OCI-LY3 (cell line): ENCODE data around the gene MEOX1.

Source experiments
- H2AFZ ChIP-seq: fragments of 200-600, 300-600 bp; shearing (Covaris generic); 2 replicates; pipeline ENCODE4 v1.6.0; 2014; ENCODE audit warnings: antibody characterized with exemption, low read depth, low read length
- H3K27ac ChIP-seq: fragments of 200-600, 300-600 bp; sonication (generic); 2 replicates; pipeline ENCODE4 v1.5.1; 2014; ENCODE audit warnings: mild to moderate bottlenecking, low read length, moderate library complexity, mixed read lengths
- H3K27me3 ChIP-seq: fragments of 200-600, 300-600 bp; sonication (generic); 2 replicates; pipeline ENCODE4 v1.6.1; 2014; ENCODE audit warnings: low read depth, low read length, mixed read lengths
- H3K36me3 ChIP-seq: fragments of 200-600, 300-600 bp; sonication (generic); replicated peaks from 2 replicates; pipeline ENCODE3; 2014; ENCODE audit warnings: low read depth, low read length, mixed read lengths
- H3K4me1 ChIP-seq: fragments of 300-600, 200-600 bp; sonication (generic); 2 replicates; pipeline ENCODE4 v1.6.1; 2014; ENCODE audit warnings: low read length, mixed read lengths
- H3K4me2 ChIP-seq: fragments of 200-600, 300-600 bp; sonication (generic); 2 replicates; pipeline ENCODE4 v1.6.1; 2014; ENCODE audit warnings: low read length, mixed read lengths
- H3K4me3 ChIP-seq: fragments of 300-600, 200-600 bp; sonication (generic); 2 replicates; pipeline ENCODE4 v1.5.1; 2014; ENCODE audit warnings: antibody characterized with exemption, mild to moderate bottlenecking, low read length, moderate library complexity
- H3K79me2 ChIP-seq: fragments of 300-600, 200-600 bp; shearing (Covaris generic); 2 replicates; pipeline ENCODE4 v1.6.1; 2014; ENCODE audit warnings: mild to moderate bottlenecking, low read length, mixed read lengths
- H3K9ac ChIP-seq: fragments of 300-600, 200-600 bp; shearing (Covaris generic); 2 replicates; pipeline ENCODE4 v1.6.0; 2014; ENCODE audit warnings: mild to moderate bottlenecking, low read length, moderate library complexity
- H3K9me3 ChIP-seq: fragments of 200-600, 300-600 bp; shearing (Covaris generic); 2 replicates; pipeline ENCODE4 v1.6.1; 2014; ENCODE audit warnings: low read length, mixed read lengths; ENCODE audit not compliant: insufficient read depth
- H4K20me1 ChIP-seq: fragments of 200-600, 300-600 bp; sonication (generic); 2 replicates; pipeline ENCODE4 v1.6.1; 2016; ENCODE audit warnings: low read length, mixed read lengths; ENCODE audit not compliant: insufficient read depth
- EZH2phosphoT487 ChIP-seq: fragments of 200-600 bp; shearing (Covaris generic); IDR thresholded peaks from 2 replicates; pipeline ENCODE4 v1.6.1; 2018; ENCODE audit warnings: antibody characterized with exemption, mixed run types, low read depth
- TF ChIP-seq, protein P1 (sequence below): fragments of 200-600, 300-600 bp; sonication (generic); IDR thresholded peaks from 2 replicates; pipeline ENCODE4 v1.5.1; 2014; ENCODE audit warnings: antibody characterized with exemption, low read length, low read depth

MEOX1 gene

DNA sequence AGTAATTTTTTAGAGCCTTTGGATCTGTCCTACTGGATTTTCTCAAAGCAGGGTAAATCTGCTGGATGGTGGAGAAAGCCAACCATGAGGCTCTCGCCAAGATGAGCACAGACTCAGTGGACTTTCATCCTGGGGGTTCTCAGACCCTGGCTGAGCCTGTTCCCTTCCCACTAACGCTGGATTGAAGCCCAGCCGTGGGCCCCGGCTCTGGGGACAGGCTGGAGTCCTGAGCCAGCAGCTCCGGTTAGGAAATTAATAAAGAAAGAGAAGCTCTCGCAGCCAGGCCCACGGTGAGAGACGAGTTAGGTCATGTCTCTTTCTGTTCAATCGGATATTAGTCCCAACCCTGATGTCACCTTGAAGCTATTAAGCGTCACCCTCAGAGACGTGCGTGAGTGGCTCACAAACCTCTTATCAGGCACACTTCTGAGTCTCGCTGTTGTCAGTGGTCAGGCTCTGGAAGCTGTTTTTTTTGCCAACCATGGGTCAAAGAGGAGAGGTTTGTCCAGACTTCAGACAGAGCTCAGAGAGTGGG is 27.1 kb downstream of the MEOX1 start:
- no peaks in the 10 kb centered on the region for H4K20me1 ChIP-seq
- H3K4me3 ChIP-seq, result no peak overlapping the region
- H2AFZ ChIP-seq, result no peak overlapping the region
- peaks cover 3% of the 10 kb centered on the region; the same call in 1 of the 2 replicates for H3K27me3 ChIP-seq
- H3K36me3 ChIP-seq, result no peaks in the 10 kb centered on the region
- TF ChIP-seq, protein P1, sequence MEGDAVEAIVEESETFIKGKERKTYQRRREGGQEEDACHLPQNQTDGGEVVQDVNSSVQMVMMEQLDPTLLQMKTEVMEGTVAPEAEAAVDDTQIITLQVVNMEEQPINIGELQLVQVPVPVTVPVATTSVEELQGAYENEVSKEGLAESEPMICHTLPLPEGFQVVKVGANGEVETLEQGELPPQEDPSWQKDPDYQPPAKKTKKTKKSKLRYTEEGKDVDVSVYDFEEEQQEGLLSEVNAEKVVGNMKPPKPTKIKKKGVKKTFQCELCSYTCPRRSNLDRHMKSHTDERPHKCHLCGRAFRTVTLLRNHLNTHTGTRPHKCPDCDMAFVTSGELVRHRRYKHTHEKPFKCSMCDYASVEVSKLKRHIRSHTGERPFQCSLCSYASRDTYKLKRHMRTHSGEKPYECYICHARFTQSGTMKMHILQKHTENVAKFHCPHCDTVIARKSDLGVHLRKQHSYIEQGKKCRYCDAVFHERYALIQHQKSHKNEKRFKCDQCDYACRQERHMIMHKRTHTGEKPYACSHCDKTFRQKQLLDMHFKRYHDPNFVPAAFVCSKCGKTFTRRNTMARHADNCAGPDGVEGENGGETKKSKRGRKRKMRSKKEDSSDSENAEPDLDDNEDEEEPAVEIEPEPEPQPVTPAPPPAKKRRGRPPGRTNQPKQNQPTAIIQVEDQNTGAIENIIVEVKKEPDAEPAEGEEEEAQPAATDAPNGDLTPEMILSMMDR, result no peak
- TF ChIP-seq EZH2phosphoT487, result no peak
- H3K4me1 ChIP-seq, result no peaks in the 10 kb centered on the region
- no peaks in the 10 kb centered on the region for H3K9me3 ChIP-seq
- H3K27ac ChIP-seq, result no peak overlapping the region
- no peaks in the 10 kb centered on the region for H3K79me2 ChIP-seq
- no peak overlapping the region for H3K9ac ChIP-seq
- no peak overlapping the region for H3K4me2 ChIP-seq

DNA sequence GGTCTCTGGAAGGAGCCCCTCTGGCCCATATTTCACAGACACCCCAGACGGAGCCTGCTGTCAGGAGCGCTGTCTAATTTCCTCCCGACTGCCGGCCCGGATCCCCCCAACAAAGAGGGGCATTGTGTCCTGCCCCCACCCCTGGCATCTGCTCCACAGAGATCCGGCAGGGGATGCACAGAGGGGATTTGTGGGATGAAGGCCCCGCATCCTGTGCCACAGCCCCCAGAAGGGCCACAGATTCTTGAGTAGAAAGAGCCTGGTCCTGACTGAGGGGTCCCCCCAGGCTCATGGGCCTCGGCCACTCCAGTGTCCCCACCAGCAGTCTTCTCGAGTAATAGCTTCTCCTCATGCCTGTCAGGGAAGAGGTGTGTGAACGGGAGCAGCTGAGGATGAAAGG is 29.5 kb downstream of the MEOX1 start:
- no peaks in the 10 kb centered on the region for H3K4me1 ChIP-seq
- no peak overlapping the region for H3K9ac ChIP-seq
- TF ChIP-seq EZH2phosphoT487, result no peak
- TF ChIP-seq, protein P1, result no peak
- no peaks in the 10 kb centered on the region for H4K20me1 ChIP-seq
- no peak overlapping the region for H3K4me3 ChIP-seq
- H2AFZ ChIP-seq, result no peak overlapping the region
- H3K79me2 ChIP-seq, result no peaks in the 10 kb centered on the region
- no peak overlapping the region for H3K4me2 ChIP-seq
- no peaks in the 10 kb centered on the region for H3K36me3 ChIP-seq
- no peak overlapping the region for H3K27ac ChIP-seq
- peaks cover 3% of the 10 kb centered on the region; the same call in 1 of the 2 replicates for H3K27me3 ChIP-seq
- no peaks in the 10 kb centered on the region for H3K9me3 ChIP-seq

DNA sequence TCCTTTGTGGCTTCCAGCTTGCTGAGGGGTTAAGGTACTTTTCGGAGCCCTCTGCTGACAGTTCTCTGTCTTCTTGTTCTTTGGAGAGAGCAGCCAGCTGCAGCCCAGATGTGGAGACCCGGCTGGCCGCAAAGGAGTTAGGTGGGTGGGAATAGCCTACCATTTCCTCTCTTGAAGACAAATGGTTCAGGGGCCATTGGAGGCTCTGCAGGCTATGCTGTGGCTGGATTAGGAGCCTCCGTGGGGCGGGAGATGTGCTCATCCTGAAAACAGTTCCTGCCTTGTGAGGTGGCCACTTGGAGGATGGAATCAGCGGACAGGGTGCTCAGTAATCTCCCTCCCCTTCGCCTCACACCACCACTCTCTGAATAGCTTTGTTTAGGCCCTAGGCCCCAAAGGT is 30.3 kb downstream of the MEOX1 start:
- no peaks in the 10 kb centered on the region for H3K79me2 ChIP-seq
- H2AFZ ChIP-seq, result no peak overlapping the region
- H3K4me1 ChIP-seq, result no peaks in the 10 kb centered on the region
- H3K27me3 ChIP-seq, result peaks cover 3% of the 10 kb centered on the region; the same call in 1 of the 2 replicates
- no peak overlapping the region for H3K4me3 ChIP-seq
- H3K36me3 ChIP-seq, result no peaks in the 10 kb centered on the region
- no peak overlapping the region for H3K9ac ChIP-seq
- H4K20me1 ChIP-seq, result no peaks in the 10 kb centered on the region
- H3K27ac ChIP-seq, result no peak overlapping the region
- TF ChIP-seq EZH2phosphoT487, result no peak
- TF ChIP-seq, protein P1, result no peak
- H3K9me3 ChIP-seq, result no peaks in the 10 kb centered on the region
- H3K4me2 ChIP-seq, result no peak overlapping the region

DNA sequence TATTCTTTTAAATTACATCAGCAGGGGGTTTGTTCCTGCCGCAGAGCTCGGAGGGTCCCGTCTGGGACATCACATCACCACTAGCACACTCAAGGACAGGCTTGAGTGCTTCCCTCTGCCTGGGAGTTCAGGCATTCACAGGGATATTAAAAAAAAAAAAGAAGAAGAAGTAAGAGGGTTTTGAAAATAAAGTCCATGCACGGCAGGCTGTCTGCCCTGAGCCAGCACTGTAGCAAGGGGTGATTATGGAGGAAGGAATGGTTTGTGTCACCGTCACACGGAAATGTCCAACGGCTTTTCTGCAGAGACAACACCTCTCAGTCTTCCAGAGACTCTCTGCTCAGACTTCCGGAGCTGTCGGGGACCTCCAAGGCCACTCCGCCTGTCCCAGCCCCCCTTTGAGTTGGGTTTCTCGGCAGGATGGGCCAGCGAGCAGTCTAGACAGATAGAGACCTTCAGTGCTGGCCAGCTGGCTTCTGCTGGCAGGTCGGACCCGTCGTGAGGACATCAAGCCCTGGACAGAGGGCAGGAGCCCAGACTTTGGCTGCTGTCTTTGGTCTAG is 33.6 kb downstream of the MEOX1 start:
- H2AFZ ChIP-seq, result no peak overlapping the region
- peaks cover 13% of the 10 kb centered on the region for H3K27me3 ChIP-seq

More for the DNA sequence above, 33.6 kb downstream of the MEOX1 start:
- no peak overlapping the region for H3K4me2 ChIP-seq
- H3K36me3 ChIP-seq, result no peaks in the 10 kb centered on the region
- H3K9me3 ChIP-seq, result no peaks in the 10 kb centered on the region
- H4K20me1 ChIP-seq, result no peaks in the 10 kb centered on the region
- TF ChIP-seq, protein P1, result no peak
- TF ChIP-seq EZH2phosphoT487, result no peak
- no peaks in the 10 kb centered on the region for H3K4me1 ChIP-seq
- H3K9ac ChIP-seq, result no peak overlapping the region
- no peak overlapping the region for H3K4me3 ChIP-seq
- no peaks in the 10 kb centered on the region for H3K79me2 ChIP-seq
- no peak overlapping the region for H3K27ac ChIP-seq
